ENCODE measurements around the gene PARVG.

Gene PARVG

DNA sequence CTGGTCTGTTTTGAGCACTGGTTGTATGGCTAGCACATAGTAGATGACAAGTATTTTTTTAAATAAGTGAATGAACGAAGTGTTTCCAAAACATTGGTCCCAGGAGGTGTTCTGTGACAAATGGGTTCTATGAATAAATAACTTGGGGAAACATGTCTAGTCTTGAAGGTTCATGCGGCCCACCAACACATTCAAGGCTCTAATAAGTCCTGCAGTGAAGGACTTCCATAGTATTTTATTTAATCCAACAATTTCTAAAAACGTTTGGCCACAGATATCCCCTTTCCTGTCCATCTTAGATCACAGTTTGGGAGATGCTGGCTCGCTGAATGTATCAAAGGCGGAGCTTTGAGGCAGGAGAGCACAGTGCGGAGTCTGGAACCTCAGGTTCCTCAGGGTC is 22.5 kb downstream of the PARVG start:
- H3K27ac ChIP-seq (ENCODE audit: low read length), result no peak overlapping the region
- H3K4me1 ChIP-seq (ENCODE audit: control insufficient read depth, insufficient read depth, low read length), result no peaks in the 10 kb centered on the region; the same call in 1 of the 2 replicates
- no peak for DNase-seq (ENCODE audit: low read depth, low spot score)
- no peaks in the 10 kb centered on the region for H3K9me3 ChIP-seq (ENCODE audit: control insufficient read depth, insufficient read depth, low read length)
- WGBS (ENCODE audit: insufficient coverage, insufficient read length), result no CpG with 5 or more reads among the region's 6 CpGs
- no peaks in the 10 kb centered on the region for H3K36me3 ChIP-seq (ENCODE audit: control insufficient read depth, insufficient read depth, low read length)
- H3K4me3 ChIP-seq (ENCODE audit: low read length), result no peak overlapping the region
- H3K27me3 ChIP-seq (ENCODE audit: control insufficient read depth, insufficient read depth, low read length), result no peaks in the 10 kb centered on the region

DNA sequence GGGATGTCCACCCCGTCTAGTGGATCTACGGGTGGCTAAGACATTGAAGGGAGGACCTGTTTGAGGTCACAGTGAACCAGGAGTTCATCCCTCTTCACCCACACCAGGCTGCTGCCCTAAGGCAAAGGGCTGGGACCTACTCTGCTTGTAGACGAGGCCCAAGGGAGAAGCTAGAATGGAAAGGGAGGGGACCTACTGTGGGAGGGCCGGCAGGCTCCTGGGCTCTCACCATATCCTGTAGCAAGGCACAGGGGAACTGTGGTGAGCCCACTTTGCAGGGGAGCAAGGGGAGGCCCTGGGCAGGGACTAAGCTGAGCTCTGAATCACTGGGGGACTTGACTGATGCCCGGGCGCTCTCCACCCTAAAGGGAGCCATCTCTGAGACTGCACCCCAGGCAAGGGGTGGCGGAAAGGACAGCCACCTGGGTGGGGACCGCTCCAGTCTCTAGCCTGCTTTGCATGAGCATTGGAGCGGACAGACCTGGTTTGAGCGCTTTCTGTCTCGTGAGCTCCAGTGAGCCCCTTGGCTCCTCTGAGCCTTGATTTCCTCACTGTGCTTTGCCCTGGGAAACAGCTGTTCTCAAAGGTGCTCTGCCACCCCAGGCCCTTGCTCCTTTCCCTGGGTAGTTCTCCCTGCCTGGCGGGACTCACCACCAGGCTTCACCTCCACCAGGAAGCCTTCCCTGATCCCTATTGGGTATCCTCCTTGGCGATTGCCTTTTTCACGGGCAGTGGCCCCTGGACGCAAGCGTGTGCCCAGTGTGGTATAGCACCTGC is 24.2 kb downstream of the PARVG start:
- WGBS (ENCODE audit: insufficient coverage, insufficient read length), result no CpG with 5 or more reads among the region's 16 CpGs
- Histone ChIP-seq H3K27me3 (ENCODE audit: control insufficient read depth, insufficient read depth, low read length) (no peaks in the 10 kb centered on the region), H3K36me3 (ENCODE audit: control insufficient read depth, insufficient read depth, low read length) (no peaks in the 10 kb centered on the region), H3K4me1 (ENCODE audit: control insufficient read depth, insufficient read depth, low read length) (no peaks in the 10 kb centered on the region), H3K4me3 (ENCODE audit: low read length) (no peak overlapping the region), H3K9me3 (ENCODE audit: control insufficient read depth, insufficient read depth, low read length) (no peaks in the 10 kb centered on the region), H3K27ac (ENCODE audit: low read length) (no peak overlapping the region)
- DNase-seq (ENCODE audit: low read depth, low spot score), result no peak

DNA sequence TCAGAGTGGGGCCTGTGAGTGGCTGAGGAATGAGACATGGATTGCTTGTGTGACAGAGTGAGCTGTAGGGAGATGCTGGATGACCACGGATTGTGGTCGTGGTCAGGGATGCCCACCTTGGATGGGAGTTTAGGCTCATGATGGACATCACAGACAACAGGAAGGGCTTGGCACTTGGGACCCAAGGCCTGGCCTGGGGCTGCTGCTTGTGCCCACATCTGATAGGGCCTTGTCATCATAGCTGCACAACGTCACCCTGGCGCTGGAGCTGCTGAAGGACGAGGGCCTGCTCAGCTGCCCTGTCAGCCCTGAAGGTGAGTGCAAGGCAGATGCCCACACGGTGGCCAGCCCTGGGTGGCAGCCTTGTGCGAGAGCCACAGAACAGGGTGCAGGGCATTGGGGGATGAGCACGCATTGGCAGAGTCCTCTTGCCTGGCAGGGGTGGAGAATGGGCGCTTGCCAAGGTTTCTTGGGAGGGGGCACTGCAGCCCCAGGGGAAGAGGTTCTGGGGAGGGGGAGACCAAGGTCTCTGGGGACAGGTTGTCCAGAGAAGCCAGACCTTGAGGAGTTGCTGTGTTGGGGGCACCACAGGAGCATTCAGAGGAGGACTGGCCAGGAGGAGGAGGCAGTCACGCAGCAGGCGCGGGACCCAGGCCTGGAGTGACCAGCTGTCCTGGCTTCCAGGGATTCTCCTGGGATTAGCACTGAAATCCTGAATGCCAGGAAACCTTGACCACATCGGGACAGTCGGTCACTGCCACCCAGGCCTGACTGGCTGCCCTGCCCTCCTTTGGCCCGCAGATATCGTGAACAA is 25.0 kb downstream of the PARVG start:
- DNase-seq (ENCODE audit: low read depth, low spot score), result no peak
- Histone ChIP-seq H3K9me3 (ENCODE audit: control insufficient read depth, insufficient read depth, low read length) (no peaks in the 10 kb centered on the region), H3K27ac (ENCODE audit: low read length) (no peak overlapping the region), H3K27me3 (ENCODE audit: control insufficient read depth, insufficient read depth, low read length) (no peaks in the 10 kb centered on the region), H3K4me1 (ENCODE audit: control insufficient read depth, insufficient read depth, low read length) (no peaks in the 10 kb centered on the region), H3K4me3 (ENCODE audit: low read length) (no peak overlapping the region), H3K36me3 (ENCODE audit: control insufficient read depth, insufficient read depth, low read length) (no peaks in the 10 kb centered on the region)
- WGBS (ENCODE audit: insufficient coverage, insufficient read length), result no CpG with 5 or more reads among the region's 16 CpGs

DNA sequence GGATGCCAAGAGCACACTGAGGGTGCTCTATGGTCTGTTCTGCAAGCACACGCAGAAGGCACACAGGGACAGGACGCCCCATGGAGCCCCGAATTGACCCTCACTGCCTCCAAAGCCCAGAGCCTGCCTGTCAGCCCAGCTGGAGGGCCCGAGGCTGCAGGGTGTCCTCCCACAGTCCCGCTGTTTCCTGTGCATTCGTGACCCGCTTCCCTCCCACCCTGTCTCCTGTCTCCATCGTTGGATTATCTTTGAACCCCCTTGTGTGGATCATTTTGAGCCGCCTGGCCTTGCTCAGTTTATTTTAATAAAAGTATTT is 25.6 kb downstream of the PARVG start:
- Histone ChIP-seq H3K4me1 (ENCODE audit: control insufficient read depth, insufficient read depth, low read length) (no peaks in the 10 kb centered on the region), H3K27me3 (ENCODE audit: control insufficient read depth, insufficient read depth, low read length) (no peaks in the 10 kb centered on the region), H3K27ac (ENCODE audit: low read length) (no peak overlapping the region), H3K4me3 (ENCODE audit: low read length) (no peak overlapping the region), H3K9me3 (ENCODE audit: control insufficient read depth, insufficient read depth, low read length) (no peaks in the 10 kb centered on the region), H3K36me3 (ENCODE audit: control insufficient read depth, insufficient read depth, low read length) (no peaks in the 10 kb centered on the region)
- no CpG with 5 or more reads among the region's 9 CpGs for WGBS (ENCODE audit: insufficient coverage, insufficient read length)
- no peak for DNase-seq (ENCODE audit: low read depth, low spot score)

DNA sequence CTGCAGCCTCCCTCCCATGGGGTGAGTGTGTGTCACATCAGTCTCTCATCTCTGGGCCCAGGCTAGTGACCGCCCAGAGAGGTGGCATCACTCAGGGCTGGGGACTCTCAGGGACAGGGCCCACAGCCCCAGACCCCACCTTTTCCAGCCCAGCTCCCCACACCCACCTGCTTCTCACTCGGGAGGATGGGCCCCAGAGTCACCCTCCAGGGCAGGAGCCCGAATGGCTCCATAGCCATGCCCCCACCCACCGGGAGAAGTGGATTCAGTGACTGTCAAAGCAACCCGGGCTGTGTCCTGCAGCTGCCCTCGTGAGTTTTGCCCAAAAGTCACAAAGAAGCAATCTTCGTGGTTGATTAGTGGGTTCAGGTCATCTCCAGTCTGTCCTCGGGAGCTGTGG is 26.0 kb downstream of the PARVG start:
- Histone ChIP-seq H3K4me1 (ENCODE audit: control insufficient read depth, insufficient read depth, low read length) (no peaks in the 10 kb centered on the region; the same call in 1 of the 2 replicates), H3K36me3 (ENCODE audit: control insufficient read depth, insufficient read depth, low read length) (no peaks in the 10 kb centered on the region), H3K27ac (ENCODE audit: low read length) (no peak overlapping the region), H3K27me3 (ENCODE audit: control insufficient read depth, insufficient read depth, low read length) (no peaks in the 10 kb centered on the region), H3K9me3 (ENCODE audit: control insufficient read depth, insufficient read depth, low read length) (no peaks in the 10 kb centered on the region), H3K4me3 (ENCODE audit: low read length) (no peak overlapping the region)
- WGBS (ENCODE audit: insufficient coverage, insufficient read length), result no CpG with 5 or more reads among the region's 8 CpGs
- DNase-seq (ENCODE audit: low read depth, low spot score), result no peak

DNA sequence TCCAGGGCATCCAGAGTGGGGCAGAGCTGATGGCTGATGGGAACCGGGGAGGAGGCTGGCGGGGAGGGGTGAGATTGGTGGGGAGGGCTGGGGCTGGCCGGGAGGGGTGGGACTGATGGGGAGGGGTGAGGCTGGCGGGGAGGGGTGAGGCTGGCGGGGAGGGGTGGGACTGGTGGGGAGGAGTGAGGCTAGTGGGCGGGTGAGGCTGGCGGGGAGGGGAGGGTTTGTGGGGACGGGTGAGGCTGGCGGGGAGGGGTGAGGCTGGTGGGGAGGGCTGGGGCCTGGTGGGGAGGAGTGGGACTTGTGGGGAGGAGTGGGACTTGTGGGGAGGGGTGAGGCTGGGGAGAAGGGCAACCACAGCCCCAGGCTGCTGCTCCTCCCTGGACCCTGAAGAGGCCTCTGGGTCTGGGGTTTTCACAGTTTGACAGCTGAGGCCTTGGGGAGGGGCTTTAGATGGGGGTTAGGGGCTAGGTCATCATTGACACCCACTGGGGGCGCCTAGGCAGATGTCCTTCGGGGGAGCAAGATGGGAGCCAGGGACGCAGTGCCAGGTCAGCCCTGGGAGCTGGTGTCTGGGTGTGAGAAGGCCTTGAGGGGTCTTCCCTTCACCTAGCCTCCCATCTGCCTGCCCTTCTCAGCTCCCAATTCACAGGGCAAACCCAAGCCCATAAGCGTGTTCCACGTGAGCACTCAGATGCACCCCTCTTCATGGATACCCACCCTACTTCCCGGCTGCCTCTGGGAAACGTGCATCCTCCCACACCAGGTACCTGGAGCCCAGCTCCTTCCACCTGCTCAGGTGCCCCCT is 26.7 kb downstream of the PARVG start:
- H3K4me1 ChIP-seq (ENCODE audit: control insufficient read depth, insufficient read depth, low read length), result peaks cover 2% of the 10 kb centered on the region; the same call in 1 of the 2 replicates
- no peaks in the 10 kb centered on the region for H3K36me3 ChIP-seq (ENCODE audit: control insufficient read depth, insufficient read depth, low read length)
- no peak overlapping the region for H3K4me3 ChIP-seq (ENCODE audit: low read length)
- no peak overlapping the region for H3K27ac ChIP-seq (ENCODE audit: low read length)
- H3K27me3 ChIP-seq (ENCODE audit: control insufficient read depth, insufficient read depth, low read length), result no peaks in the 10 kb centered on the region
- whole genome bisulfite sequencing (ENCODE audit: insufficient coverage, insufficient read length), result no CpG with 5 or more reads among the region's 16 CpGs
- no peak for DNase-seq (ENCODE audit: low read depth, low spot score)
- no peaks in the 10 kb centered on the region for H3K9me3 ChIP-seq (ENCODE audit: control insufficient read depth, insufficient read depth, low read length)

DNA sequence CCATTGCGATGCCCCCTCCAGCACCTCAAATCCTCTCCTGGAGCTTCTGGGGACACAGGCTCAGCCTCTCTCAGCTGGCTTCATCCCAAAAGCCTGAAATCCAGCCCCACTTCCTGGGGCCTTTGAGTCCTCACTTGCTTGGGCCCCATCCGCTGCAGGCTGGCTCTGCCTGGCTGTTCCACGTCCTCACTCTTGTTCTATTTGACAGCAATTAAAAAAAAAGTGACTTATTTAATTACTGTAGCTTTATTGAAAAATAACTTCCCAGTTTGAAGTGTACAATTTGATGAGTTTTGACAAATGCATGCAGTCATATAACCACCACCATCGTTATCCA is 27.2 kb downstream of the PARVG start:
- no CpG with 5 or more reads among the region's 4 CpGs for WGBS (ENCODE audit: insufficient coverage, insufficient read length)
- H3K4me3 ChIP-seq (ENCODE audit: low read length), result no peak overlapping the region
- no peak for DNase-seq (ENCODE audit: low read depth, low spot score)
- H3K27ac ChIP-seq (ENCODE audit: low read length), result no peak overlapping the region
- H3K9me3 ChIP-seq (ENCODE audit: control insufficient read depth, insufficient read depth, low read length), result no peaks in the 10 kb centered on the region
- no peaks in the 10 kb centered on the region for H3K36me3 ChIP-seq (ENCODE audit: control insufficient read depth, insufficient read depth, low read length)
- no peaks in the 10 kb centered on the region for H3K27me3 ChIP-seq (ENCODE audit: control insufficient read depth, insufficient read depth, low read length)
- H3K4me1 ChIP-seq (ENCODE audit: control insufficient read depth, insufficient read depth, low read length), result peaks cover 2% of the 10 kb centered on the region; the same call in 1 of the 2 replicates

DNA sequence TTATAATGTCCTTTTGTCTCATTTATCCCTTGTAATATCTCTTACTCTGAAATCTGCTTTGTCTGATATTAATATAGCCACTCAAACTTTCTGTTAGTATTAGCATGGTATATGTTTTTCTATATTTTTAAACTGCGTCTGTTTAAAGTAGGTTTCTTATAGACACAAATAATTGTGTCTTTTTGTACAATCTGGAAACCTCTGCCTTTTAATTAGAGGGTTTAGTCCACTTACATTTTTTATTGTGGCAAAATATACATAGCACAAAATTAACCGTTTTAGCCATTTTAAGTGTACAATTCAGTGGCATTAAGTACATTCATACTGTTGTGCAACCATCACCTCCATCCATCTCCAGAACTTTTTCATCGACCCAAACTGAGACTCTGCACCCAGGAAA is 28.6 kb downstream of the PARVG start:
- no CpG with 5 or more reads among the region's 3 CpGs for WGBS (ENCODE audit: insufficient coverage, insufficient read length)
- no peaks in the 10 kb centered on the region for H3K9me3 ChIP-seq (ENCODE audit: control insufficient read depth, insufficient read depth, low read length)
- no peaks in the 10 kb centered on the region for H3K27me3 ChIP-seq (ENCODE audit: control insufficient read depth, insufficient read depth, low read length)
- H3K4me1 ChIP-seq (ENCODE audit: control insufficient read depth, insufficient read depth, low read length), result peaks cover 2% of the 10 kb centered on the region; the same call in 1 of the 2 replicates
- no peak for DNase-seq (ENCODE audit: low read depth, low spot score)
- H3K4me3 ChIP-seq (ENCODE audit: low read length), result no peak overlapping the region
- H3K36me3 ChIP-seq (ENCODE audit: control insufficient read depth, insufficient read depth, low read length), result no peaks in the 10 kb centered on the region
- no peak overlapping the region for H3K27ac ChIP-seq (ENCODE audit: low read length)

DNA sequence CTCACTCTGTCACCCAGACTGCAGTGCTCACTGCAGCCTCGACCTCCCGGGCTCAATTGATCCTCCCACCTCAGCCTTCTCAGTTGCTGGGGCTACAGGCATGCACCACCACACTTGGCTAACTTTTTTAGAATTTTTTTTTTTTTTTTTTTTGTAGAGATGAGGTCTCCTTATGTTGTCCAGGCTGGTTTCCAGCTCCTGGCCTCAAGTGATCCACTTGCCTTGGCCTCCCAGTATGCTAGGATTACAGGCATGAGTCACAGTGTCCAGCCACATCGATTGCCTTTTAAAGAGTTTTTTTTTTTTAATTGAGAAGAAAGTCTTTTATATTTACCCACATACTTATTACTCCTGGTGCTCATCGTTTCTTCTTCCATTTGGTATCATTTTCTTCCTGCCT is 30.0 kb downstream of the PARVG start:
- Histone ChIP-seq H3K4me1 (ENCODE audit: control insufficient read depth, insufficient read depth, low read length) (peaks cover 2% of the 10 kb centered on the region; the same call in 1 of the 2 replicates), H3K27ac (ENCODE audit: low read length) (no peak overlapping the region), H3K9me3 (ENCODE audit: control insufficient read depth, insufficient read depth, low read length) (no peaks in the 10 kb centered on the region), H3K27me3 (ENCODE audit: control insufficient read depth, insufficient read depth, low read length) (no peaks in the 10 kb centered on the region), H3K36me3 (ENCODE audit: control insufficient read depth, insufficient read depth, low read length) (no peaks in the 10 kb centered on the region), H3K4me3 (ENCODE audit: low read length) (no peak overlapping the region)
- no peak for DNase-seq (ENCODE audit: low read depth, low spot score)
- WGBS (ENCODE audit: insufficient coverage, insufficient read length), result no CpG with 5 or more reads among the region's 4 CpGs

DNA sequence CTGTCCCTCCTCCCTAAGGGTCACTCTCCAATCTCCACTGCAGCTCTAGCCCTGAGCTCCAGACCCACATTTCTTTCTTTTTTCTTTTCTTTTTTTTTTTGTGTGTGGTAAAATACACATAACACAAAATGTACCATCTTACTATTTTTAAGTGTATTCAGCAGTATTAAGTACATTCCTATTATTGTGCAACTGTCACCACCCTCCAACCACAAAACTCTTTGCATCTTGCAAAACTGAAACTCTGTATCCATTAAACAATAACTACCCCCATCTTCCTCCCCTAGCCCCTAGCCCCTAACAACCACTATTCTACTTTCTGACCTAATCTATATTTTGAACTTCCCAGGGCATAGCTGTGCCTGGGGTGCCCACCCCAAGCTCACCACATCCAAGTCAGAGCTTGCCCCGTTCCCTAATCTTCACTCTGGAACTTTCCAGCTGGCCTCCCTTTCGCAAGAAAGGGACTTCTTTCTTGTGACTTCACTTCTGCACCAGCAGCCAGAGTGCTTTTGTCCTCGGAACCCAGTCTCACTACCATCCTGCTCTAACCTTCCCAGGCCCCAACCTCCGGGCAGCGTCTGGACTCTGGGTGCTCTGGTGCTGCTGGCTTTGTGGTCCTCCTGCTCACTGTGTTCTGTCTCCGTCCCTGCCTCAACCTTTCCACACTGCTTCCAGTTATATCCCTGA is 30.7 kb downstream of the PARVG start:
- Histone ChIP-seq H3K27ac (ENCODE audit: low read length) (no peak overlapping the region), H3K36me3 (ENCODE audit: control insufficient read depth, insufficient read depth, low read length) (no peaks in the 10 kb centered on the region), H3K4me1 (ENCODE audit: control insufficient read depth, insufficient read depth, low read length) (peaks cover 2% of the 10 kb centered on the region; the same call in 1 of the 2 replicates), H3K9me3 (ENCODE audit: control insufficient read depth, insufficient read depth, low read length) (no peaks in the 10 kb centered on the region), H3K4me3 (ENCODE audit: low read length) (no peak overlapping the region), H3K27me3 (ENCODE audit: control insufficient read depth, insufficient read depth, low read length) (no peaks in the 10 kb centered on the region)
- DNase-seq (ENCODE audit: low read depth, low spot score), result no peak
- no CpG with 5 or more reads among the region's 6 CpGs for WGBS (ENCODE audit: insufficient coverage, insufficient read length)

Data from iPS DF 6.9 (cell line).